GM21619 (cell line): ENCODE data around the gene RAB40C.

Experiments used
- ATAC-seq: cut with Tn5 transposase; IDR thresholded peaks from one replicate; pipeline ENCODE4 v1.9.1; 2021; ENCODE audit not compliant: unreplicated experiment

The RAB40C gene

DNA sequence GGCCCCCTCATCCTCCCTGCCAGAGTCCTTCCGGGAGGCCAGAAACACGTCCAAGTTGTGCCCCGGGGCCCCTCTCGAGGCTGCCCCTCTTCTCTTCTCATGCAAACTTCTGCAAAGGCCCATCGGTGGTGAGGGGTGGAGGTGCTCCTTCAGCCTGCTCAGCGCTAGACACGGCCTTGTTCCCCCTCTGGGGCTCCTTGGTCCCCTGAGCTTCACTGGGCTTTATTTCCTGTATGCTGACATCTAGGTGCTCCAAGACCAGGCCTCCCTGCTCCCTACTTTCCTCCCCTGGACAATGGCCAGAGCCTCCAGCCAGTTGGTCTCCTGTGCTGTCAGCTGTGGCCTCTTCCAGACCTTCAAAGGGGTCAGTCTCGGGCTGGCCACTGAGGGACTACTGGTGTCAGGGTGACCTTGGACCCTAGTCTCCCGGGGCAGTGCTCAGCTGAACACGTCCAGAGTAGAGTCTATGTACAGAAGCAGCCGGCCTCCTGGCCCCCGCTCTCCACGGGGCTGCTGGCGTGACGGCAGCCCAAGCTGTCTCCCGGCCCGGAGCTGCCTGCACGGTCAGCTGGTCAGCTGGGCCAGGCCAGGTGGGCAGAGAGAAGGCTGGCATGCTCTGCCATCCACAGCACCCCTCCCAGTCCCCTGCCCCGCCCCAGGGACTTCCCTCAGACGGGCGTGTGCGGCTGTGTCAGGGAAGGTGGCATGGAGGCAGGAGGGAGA, 31.4 kb upstream of the RAB40C start:
- ATAC-seq = no peak

DNA sequence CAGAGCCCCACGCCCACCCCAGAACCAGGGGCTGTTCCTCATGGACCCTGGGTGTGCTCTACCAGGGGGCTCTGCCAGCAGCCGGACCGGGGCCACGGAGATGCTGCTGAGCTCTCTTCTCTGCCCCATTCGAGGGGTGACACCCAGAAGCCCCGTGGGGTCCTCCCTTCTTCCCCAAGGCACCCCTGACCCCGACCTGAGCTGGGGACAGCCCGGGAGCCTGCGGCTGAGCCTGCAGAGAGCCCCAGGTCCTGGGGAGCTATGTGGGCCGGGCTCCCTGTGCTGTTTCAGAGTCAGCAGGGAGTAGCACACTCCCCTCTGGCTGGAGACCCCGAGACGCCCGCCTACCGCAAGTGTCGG, 30.9 kb upstream of the RAB40C start:
- no peak for ATAC-seq

DNA sequence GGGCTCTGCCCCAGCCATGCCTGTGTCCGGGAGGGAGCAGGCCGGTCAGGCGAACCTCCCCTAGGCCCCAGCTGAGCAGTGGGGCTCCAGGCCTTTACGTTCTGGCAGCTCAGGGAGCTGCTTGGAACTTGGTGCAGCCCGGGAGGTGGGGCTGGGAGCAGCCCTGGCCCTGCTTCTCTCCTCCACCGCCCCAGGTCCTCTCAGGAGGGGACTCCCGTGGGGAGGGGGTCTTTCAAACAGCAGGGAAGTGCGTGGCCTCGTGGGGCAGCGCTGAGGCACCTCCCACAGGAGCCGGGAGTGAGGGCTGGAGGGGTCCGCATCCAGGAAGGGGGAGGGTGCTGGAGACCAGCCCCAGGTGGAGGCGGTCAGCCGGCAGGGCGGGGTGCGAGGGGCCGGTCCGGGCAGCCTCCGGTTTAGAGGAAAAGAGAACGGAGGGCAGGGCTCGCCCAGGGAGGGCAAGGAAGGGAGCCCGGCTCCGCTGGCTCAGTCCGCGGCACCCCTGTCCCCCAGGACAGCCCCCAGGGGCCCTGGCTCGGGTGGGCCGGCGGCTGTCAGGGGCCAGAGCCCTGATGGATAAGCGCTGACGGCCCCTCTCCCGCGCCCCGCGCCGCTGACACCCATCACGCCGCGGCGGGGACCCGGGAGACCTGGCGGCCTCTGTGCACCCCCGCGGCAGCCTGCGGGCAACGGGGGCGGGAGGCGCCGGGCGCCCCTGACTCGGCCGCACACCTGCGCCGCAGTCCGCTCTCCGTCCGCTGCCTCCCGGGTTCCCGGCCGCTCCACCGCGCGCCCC, 30.3 kb upstream of the RAB40C start:
- no peak for ATAC-seq

DNA sequence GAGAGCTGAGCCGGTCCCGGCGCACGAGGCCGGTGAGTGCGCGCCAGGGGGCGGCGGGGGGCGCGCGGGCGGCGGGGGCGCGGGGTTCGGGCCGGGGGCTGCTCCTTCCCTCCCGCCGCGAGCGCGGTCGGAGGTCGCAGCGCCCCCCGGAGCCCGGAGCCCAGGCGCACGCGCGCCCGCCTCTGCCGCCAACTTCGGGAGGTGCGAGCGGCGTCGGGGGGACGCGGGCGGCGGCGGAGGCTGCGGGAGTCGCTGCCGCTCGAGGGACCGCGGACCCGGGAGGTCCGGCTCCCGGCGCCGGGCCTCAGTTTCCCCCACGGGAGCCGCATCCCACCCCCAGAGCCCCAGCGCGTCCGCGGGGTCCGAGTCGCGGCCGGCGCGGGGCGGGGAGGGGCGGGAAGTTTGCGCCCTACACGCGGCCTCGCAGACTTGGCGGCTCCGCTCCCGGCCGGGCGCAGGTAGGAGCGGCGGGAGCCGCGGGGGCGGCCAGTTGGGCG, 29.6 kb upstream of the RAB40C start, which contains the start of gene PRR35:
TSS of gene PRR35 (plus strand) at position 191 of the 497 bp plus-strand sequence. CDS start 2,901 bp downstream, outside the sequence.
- ATAC-seq = no peak

DNA sequence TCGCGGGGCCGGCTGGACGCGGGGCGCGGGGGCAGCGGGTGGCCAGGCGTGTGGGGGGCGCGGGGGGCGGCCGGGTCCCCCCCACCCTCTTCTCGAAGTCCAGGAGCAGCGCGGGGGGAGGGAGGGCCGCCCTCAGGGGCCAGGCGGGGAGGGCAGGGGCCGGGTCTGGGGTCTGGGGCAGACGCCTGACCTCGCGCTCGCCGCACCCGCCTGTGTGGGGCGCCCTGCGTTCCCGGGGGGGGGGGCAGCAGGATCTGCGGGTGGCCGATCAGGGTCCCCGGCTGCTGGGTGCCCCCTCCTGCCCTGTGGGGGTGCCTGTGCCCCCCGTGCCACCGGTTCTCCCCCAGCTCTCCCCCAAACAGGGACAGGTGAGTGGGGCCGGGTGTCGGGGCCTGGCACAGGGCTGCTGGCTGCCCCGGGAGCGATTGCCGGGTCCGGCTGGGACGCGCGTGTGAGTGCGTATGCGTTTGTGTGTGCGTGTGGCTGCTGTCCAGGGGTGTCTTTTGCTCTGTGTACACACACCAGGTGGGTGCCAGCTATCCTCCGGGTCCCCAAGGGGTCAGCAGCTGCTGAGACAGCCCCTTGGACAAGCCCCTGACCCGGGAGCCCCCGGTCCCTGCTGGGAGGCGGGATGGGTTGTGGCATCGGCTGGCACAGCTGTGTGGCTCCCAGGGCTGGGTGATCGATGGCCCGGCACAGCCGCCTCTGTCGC, 29.0 kb upstream of the RAB40C start:
- no peak for ATAC-seq

DNA sequence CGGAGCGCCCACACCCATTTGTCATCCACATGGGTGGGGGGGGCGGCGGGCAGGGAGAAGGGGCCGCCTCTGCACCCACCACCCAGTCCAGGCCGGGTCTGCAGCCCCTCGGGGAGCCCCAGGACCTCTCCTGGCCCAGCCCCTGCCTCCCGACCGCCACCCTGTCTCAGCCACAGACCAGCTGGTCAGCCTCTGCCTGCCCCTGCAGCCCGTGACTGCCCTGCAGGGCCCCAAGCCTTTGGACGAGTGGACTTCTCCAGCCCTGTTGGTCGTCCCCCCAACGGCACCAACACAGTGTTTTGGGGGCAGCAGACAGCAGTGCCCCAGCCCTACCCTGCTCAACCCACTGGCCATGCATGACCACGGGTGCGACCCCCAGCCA, 28.5 kb upstream of the RAB40C start:
- no peak for ATAC-seq

DNA sequence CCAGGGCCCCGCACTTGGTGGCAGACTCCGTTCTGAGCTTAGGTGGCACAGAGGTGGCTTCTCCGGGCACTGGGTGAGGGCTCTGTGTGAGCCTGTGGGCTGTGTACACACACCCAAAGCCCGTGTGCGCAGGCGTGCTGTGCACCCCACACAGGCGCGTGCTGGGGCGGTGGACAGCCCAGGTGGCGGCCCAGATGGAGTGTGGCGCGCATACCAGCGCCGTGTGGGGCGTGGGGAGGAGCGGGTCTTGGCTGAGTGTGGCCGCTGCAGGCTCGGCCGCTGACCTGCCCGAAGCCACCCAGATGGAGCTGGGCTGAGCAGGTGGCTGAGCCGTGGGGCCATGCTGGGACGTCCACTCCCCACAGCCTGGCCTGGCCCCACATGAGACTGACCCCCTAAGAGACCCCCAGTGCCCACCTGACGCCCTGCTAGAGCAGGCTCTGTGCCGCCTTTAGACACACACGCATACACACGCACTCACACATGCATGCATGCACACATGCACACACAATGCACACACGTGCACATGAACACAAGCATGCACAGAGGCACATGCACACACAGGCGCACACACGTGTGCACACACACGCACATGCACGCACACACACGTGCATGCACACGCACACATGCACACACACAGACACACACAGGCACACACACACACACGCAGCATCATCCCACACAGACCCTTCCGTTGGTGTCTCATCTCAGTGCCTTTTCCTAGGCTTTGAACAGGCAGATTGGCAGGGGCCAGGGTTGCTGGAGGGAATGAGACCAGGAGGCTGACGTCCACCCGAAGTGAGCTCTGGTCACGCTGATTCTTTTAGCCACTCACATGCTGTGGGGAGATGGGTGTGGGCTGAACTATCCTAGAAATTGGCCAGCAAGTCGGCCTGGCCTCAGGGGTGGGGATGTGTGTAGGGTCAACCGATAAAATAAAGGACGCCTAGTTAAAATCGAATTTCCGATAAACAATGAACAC, 27.6 kb upstream of the RAB40C start:
- no peak for ATAC-seq

DNA sequence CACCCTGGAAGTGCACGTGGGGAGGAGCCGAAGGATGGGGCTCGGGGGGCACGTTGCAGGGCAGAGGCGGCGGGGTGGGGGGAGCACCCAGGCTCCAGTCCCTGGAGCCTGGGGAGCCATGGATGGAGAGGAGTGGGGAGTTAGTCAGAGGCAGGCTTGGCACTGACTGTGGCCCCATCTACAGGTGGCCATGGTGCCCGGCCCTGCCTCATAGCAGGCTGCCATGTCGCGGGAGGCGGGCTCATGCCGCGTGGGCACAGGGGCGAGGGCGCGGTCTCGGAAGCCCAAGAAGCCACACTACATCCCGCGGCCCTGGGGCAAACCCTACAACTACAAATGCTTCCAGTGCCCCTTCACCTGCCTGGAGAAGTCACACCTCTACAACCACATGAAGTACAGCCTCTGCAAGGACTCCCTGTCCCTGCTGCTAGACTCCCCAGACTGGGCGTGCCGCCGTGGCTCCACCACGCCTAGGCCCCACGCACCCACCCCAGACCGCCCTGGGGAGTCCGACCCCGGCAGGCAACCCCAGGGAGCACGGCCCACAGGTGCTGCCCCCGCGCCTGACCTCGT, 26.7 kb upstream of the RAB40C start:
- no peak for ATAC-seq

DNA sequence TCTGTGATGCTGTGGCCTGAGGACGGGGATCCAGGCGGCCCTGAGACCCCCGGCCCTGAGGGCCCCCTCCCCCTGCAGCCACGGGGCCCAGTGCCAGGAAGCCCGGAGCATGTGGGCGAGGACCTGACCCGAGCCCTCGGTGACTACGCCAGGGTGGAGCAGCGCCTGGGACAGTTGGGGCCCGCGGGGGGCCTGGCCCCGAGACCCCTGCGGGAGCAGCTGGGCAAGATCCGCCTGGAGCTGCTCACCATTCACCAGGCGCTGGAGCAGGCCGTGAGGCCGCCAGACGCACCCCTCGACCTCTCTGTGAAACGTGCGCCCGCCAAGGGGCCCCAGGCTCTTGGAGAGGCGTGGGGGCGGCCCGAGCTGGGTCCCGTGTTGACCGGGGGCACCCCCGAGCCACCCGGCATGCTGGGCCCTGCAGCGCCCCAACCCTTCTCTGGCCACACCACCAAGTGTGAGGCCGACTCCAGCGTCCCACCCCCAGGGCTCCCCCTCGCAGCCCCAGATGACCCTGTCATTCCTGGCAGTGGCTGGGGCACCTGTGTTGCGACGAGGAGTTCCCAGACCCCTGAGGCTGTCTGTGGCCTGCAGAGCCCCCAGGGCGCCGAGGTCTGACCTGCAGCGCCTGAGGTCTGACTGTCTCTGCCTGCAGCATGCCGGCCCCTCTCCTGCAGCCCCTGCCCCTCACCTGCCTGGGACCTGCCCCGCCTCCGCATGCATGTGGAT, 25.0 kb upstream of the RAB40C start:
- no peak for ATAC-seq

DNA sequence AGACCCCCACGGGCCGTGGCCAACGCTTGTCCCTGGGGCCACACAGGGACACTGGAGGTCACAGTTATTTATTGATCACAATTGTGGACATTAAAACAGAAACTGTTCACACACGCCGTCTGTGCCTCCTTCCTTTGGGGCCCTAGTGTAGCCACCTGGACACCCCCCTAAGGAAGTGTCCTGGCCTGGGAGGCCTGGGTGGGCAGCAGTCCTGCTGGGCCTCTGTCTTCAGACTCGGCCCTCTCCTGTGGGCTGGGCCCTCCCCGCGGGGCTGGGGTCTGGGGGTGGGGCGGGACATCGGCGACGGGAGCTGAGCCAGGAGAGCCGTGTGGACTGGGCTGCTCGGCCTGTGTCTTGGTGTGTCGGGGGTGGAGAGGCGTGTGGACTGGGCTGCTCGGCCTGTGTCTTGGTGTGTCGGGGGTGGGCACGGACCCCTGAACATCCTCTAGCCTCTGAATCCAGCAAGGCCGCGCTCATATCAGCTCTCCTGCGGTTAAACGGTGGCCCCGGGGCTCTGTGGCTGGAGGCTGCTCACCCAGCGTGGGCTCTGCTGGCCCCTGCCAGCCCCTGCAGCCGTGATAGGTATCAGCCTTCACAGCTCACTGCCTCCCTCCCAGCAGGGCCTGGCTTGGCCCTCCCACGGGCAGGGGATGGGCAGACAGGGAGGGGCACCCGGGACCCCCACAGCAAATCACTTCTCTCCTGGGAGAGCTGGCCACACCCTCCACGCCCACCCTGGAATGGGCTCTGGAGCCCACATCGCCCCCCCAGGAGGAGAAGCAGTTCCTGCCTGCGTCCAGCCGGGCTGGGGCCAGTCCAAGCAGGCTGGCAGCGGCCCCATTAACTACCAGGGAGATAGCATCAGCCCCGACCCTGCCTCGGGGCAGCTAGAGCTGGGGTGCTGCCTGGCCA, 24.2 kb upstream of the RAB40C start:
- ATAC-seq = no peak

DNA sequence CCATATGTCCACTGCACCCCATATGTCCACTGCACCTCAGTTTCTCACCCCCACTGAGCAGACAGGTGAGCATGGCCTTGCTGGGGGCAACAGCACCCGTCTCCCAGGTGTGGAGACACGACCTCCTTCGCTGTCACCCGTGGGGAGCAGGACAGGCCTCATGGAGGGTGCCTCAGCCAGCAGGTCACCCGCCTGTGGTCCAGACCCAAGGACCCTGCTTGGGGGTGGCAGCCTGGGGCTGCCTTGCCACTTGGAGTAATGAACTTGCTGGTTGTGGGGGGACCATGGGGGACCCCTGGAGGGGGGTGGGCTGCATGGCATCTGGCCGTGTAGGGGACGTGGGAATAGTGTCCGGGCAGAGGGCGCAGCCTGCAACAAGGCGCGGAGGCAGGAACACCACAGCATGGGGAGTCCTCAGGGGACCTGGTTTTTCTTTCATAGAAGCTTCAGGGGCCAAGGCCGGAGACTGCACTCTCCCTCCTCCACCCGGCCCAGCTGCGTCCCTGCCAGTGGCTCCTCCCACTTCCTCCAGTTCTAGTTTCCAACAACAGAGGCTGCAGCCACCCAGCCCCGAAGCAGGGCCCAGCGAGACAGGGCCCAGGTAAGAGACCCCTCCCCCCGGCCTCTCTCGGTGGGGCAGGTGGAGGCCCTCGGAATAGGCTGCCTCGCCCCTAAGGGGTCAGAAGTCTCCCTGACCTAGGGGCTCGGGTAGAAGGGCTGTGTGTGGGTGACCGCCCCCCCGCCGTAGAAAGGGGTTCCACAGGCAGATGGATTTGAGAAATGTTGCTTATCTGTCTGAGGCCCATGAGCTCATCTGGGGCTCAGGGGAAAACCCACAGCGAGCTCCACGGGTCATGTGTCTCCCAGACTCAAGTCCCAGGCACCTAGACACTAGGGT, 23.1 kb upstream of the RAB40C start, which contains the start of gene NHLRC4:
TSS of gene NHLRC4 (plus strand) at position 531 of the 898 bp plus-strand sequence. CDS start 1,043 bp downstream, outside the sequence.
- no peak for ATAC-seq

DNA sequence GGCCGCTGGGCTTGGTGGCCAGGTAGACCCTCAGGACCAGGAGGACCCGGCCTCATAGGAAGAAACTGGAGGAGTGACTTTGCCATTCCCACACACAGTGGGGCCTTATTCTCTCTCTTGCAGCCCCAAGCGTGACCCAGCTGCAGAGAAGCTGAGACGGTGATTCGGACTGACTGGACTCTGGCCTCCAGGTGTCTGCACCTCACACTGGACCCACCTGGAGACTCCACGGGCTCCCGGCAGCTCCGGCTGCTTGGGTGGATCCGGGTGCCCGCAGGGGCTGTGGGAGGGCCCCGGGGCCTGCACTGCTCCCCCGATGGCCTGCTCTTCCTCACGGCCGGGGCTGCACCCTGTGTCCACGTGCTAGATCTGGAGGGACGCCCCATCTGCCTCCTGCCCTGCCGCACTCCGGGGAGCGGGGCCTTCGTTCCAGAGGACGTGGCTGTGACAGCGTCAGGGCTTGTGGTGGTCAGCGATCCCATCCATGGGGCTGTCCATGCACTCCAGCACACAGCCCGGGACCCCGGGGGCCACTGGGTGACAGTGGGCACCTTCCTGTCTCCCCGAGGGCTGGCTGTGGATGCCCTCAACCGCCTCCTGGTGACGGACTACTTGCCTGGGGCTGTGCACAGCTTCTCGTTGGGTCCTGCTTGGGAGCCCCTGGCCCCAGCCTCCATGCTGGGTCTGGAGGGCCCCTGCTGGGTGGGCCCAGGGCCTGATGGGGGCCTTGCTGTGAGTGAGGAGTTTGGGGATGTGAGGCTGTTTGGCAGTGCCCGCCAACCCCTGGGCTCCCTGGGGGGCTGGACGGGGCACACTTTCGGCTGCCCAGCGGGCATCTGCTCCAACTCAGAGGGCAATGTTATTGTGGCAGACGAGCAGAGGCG, 22.3 kb upstream of the RAB40C start:
- no peak for ATAC-seq

DNA sequence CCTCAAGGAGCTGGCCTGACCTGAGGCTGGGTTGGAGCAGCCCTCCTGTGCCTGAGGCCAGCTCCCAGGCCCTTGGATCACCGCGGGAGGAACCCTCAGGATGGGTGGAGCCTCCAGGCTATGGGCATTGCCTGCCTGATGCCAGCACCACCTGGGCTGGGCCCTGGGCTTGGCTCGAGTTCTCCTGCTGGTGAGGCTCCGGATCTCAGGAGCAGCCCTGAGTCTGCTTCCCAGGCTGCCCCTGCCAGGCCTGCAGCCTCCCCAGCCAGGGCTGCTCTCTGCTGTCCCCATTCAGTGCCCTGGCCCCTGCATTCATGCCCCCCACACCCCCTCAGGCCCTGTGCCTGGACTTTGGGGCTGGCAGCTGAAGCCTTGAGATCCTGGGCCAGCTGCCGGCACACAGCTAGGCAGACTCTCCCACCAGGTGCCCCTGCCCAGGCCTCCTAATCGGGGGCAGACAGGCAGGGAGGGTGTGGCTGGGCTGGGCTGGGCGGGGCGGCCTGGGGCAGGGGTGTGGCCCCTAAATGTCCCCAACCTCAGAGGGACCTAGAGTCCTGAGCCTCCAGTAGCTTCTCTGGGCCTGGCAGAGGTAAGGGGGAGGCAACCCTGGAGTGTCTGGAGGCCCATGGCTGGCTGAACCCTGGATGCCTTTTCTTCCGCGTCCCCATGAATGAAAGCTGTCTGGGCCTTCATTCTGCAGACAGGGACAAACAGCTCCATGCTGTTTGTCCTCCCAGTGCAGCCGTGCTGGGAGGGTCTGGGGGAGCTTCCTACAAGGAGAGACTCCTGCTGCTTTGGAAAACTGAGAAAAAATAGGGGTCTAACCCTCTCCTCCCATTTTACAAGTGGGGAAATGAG, 21.2 kb upstream of the RAB40C start:
- no peak for ATAC-seq

DNA sequence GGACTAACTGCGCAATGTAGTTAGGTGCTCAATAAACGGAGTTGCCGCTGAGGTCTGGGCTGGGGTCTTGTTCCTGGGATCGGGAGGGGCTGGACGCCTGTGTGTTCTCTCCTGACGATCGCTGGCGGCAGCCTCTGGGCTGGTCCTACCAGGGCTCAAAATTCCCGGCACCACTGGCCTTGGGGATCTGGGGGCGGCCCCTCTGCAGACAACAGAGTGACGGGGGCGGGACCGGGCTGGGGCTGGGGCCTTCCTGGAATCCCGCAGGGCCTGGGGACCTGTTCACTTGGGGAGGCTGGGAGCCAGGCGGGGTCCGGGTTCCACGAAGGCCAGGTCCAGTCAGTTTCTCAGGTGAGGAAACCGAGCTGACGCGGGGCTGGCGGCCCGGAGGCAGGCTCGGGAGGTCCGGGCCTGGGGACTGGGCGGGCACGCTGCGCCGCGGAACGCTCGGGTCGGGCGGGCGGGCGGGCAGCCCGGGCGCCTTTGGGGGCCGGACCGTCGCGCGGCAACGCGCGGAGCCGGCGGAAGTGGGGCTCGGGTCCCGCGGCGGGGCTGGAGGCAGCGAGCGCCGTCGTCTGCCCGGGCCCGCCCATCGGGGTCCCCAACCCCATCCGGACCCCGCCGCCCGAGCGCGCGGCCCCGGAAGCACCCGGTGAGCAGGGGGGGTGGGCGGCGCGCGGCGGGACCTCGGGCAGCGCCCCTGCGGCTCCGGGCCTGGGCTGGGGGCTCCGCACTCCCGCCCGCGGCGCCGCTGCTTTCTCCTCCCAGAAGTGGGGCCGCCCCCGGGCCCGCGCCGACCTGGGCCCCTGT, 20.2 kb upstream of the RAB40C start, which contains the start of gene PIGQ:
TSS of gene PIGQ (plus strand) at position 524 of the 810 bp plus-strand sequence. CDS start 4,107 bp downstream, outside the sequence.
- ATAC-seq = no peak
